Measurements from ENCODE around the gene SIRT7.

DNA sequence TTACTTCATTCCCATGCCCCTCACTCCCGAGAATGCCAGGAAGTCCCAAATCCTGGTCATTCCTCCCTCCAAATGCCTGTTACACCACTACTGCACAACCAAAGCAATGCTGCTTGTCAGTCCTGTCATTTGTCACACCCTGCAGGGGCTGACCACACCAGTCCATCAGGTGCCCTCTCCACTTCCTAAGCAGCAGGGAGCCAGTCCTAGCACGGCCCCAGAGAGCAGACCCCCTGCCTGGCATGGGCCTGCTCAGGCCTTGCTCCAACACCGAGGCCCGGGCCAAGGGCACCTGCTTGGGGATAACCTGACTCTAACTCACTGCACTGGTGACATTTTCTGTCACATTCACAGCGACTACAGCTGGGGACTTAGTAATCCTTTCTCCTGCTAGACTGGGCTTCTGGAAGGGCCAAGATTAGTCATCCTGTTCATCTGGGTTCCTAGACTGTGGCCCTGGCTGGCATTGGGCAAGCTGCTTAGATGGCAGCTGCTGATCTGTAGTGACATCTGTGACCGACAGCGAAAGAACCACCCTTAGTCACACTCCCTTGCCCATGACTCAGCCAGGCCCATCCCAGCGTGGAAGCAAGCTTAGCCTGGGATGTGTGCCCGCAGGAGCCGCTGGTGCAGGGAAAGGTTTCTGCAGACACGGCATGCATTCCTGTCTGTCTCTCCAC, 32.0 kb downstream of the SIRT7 start:
- no peak for TF ChIP-seq EZH2 (IDR thresholded peaks at IDR 0.05; ENCODE audit: borderline replicate concordance, low read length)
- TF ChIP-seq, protein P1, sequence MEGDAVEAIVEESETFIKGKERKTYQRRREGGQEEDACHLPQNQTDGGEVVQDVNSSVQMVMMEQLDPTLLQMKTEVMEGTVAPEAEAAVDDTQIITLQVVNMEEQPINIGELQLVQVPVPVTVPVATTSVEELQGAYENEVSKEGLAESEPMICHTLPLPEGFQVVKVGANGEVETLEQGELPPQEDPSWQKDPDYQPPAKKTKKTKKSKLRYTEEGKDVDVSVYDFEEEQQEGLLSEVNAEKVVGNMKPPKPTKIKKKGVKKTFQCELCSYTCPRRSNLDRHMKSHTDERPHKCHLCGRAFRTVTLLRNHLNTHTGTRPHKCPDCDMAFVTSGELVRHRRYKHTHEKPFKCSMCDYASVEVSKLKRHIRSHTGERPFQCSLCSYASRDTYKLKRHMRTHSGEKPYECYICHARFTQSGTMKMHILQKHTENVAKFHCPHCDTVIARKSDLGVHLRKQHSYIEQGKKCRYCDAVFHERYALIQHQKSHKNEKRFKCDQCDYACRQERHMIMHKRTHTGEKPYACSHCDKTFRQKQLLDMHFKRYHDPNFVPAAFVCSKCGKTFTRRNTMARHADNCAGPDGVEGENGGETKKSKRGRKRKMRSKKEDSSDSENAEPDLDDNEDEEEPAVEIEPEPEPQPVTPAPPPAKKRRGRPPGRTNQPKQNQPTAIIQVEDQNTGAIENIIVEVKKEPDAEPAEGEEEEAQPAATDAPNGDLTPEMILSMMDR (conservative IDR thresholded peaks at IDR 0.05 in 1 of 2, IDR thresholded peaks at IDR 0.05 in 1 of 2; ENCODE audit: extremely low read depth in 1 of 2, insufficient read depth in 1 of 2, low read depth in 1 of 2, low read length in 2 of 2), result no peak

All from mammary epithelial cell (primary cell).